NCI-H345 treated with DMSO at 0.1 percent for 48 hours (cell line): ENCODE measurements around the gene ZFYVE19.

Experiments used
- DNase-seq: peaks from one replicate; lab custom pipeline; 2025; ENCODE audit not compliant: unreplicated experiment; lab: John Stamatoyannopoulos, UW

The ZFYVE19 gene

GRCh38 chr15:40775007-40775406 lies 31.9 kb upstream of the ZFYVE19 start:
- DNase-seq = no peak

DNA sequence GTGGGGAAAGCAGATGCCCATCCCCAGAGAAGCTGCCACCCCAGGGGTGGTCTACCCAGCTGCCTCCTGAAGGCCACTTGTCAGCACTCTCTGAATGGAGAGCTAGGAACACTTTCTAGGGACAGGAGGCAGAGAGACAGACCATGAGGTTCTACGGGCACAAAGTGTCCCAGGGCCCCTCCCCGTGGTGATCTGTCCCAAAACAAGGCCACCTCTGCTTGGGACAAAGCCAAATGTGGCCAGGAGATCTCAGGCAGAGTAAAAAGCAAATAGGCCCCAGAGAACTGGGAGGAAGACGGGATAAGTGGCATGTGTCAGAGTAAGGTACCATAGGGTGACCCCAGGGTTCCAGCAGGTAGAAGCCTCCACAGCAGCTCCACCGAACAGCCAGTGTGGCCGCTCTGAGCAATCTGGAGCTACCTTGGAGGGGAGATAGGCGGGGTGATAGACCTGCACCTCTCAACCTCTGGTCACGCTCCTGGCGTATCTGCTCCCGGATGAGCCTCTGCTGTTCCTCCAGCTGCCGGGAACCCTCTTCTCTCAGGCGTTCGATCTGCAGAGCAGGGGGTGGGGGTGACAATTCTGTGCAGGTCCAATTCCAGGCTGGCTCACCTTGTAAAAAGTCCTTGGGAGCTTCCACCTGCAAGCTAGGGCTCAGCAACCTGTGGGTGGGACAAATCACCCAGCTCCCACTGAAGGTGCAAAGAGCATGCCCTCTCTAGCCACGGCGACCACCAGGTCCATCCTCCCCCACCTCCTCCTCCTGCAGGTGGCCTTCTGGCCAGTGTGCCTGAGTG lies 31.0 kb upstream of the ZFYVE19 start:
- DNase-seq = no peak

DNA sequence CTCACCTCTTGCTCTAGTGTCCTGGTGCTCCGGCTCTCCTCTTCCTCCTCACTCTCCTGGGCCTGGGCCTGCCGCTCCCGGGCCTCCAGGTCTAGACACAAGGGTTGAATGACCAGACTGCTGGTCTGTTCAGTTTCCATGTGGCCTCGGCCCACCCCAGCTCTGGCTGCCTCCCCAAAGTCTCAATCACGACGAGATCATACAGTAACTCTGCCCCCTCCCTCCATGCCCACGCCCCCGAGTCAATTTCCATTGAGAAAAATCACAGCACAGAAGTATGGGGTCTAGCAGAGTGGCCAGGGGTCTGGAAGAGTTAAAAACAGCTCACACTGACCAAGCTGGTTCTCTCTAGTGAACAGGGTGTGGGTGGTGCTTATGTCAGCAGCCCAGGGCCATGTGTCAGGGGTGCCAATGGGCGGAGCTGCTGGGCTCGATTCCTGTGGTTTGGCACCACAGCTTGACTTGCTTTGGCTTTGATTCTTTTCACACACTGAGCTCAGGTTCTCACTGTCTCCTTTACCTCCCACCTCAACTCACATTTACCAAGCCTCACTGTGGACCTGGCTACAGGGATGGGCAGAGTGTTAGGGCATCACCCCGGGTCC lies 30.2 kb upstream of the ZFYVE19 start:
- DNase-seq = no peak

- DNase-seq = peak; percentile 33
These were observed 24.2 kb upstream of the ZFYVE19 start for GRCh38 chr15:40782609-40783227.

- DNase-seq = no peak
These were observed 21.7 kb upstream of the ZFYVE19 start for GRCh38 chr15:40785164-40785563.

DNA sequence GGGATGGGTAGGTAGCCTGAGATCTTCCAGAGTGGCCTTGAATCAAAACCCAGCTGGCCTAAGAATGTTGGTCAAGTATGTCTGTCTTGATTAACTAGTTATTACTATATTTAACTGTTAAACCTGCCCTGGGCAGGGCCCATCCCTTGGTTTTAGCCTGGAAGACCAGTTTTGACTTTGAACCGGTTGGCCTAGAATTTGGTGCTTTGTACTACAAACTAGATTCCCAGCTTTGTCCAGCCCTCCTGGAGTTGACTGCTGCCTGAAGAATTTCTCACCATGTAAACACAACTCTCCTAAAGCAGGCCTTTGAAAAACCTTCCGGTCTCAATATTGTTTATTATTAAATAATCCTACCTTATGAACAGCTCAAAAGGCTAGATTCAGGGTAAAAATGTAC lies 21.1 kb upstream of the ZFYVE19 start:
- no peak for DNase-seq

GRCh38 chr15:40787344-40787841 lies 19.5 kb upstream of the ZFYVE19 start:
- peak; percentile 91 for DNase-seq

DNA sequence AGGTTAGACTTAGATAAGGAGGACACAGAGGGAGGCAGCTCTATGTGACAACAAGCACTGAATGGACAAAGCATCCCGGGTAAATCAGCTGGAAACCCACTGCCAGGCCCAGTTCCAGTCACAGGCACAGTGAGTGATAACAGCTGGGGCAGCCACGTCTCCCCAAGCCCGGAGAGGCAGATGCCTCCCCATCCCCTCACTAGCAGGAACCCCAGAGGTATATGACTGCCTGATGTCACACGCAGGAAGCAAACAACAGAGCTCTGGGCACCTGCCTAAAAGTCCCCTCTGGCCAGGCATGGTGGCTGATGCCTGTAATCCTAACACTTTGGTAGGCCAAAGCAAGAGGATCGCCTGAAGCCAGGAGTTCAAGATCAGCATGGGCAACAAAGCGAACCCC lies 18.9 kb upstream of the ZFYVE19 start:
- peak; percentile 83 for DNase-seq

DNA sequence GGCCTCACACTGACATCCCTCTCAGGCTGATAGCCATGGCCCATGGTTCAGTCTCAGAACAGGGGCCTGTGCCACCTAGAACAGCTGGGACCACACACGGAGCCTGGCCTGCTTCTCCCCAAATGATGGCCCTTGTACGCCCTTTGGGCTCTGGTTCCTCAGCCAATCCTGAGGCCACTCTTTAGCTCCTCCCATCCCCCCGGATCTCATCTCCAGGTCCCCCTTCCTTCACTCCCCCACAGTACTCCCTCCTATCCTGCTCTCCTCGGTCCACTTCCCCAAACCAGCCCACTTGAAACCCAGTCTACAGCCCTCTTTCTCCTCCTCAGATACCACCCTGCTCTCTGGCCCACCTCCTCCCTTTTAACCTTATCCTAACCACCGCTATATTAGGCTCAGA lies 17.8 kb upstream of the ZFYVE19 start:
- no peak for DNase-seq

DNA sequence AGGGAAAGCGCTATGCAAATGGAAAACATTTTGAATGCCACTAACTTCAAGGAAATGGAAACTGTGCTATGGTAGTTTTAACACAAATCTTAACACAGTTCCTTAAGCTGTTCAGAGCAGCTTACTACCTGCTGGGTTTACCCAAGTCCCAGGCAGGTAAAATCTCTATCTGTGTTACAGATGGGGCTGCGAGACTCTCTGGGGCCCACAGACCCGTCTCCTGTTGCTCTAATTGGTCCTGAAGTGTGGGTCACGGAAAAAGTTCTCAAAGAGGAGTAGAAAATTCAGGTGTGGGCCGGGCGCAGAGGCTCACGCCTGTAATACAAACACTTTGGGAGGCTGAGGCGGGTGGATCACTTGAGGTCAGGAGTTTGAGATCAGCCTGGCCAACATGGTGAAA lies 16.9 kb upstream of the ZFYVE19 start:
- no peak for DNase-seq

DNA sequence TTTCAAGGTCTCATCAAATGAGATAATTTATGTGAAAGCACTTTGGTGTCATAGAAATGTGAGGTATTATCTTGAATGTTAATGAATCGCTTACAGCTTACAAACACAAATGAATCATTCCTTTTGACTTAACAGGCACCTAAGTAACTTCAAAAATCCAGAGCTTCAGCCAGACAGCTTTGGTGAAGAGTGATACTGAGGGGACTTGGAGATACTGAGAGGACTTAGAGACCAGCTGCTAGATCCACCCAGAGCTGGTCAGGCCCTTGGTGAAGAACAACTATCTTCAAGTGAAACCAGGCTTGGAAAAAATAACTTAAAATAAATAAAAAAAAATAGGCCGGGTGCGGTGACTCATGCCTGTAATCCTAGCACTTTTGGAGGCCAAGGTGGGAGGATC lies 16.2 kb upstream of the ZFYVE19 start:
- DNase-seq = no peak

GRCh38 chr15:40792394-40792793 lies 14.5 kb upstream of the ZFYVE19 start:
- no peak for DNase-seq

DNA sequence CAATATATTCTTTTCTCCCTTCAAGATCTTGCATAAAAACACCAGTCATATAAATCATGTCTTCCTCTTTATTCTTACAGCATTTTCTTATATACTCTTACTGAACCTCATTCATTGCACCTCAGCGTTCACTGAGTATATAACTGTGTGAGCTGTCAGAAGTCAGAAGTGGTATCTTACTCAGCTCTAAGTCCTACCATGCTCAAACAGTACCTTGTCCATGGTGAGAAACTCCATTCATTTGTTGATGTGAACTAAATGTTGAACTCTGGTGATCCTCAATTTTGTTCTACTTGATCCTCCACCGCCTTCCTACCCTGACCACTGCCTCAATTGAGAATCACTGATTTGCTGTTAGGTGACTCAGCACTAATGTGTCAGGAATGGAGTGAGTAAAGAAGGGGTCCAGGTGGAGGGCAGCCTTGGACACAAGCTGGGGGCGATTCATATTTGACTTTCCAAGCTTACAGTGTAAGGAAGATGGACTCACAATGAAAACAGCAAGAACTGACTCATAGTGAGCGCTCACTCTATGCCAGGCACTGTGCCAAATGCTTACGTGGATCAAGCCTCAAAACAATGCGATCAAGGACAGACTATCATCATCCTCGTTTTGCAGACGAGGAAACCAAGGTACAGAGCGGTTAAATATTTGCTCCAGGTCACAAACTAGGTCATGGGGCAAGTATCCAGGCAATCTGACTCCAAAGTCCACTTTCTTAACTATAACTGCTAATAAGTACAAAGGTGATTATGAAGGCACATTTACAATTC lies 13.5 kb upstream of the ZFYVE19 start:
- DNase-seq = no peak

GRCh38 chr15:40796041-40796440 lies 10.8 kb upstream of the ZFYVE19 start:
- DNase-seq = no peak

GRCh38 chr15:40796512-40796911 lies 10.4 kb upstream of the ZFYVE19 start:
- no peak for DNase-seq

DNA sequence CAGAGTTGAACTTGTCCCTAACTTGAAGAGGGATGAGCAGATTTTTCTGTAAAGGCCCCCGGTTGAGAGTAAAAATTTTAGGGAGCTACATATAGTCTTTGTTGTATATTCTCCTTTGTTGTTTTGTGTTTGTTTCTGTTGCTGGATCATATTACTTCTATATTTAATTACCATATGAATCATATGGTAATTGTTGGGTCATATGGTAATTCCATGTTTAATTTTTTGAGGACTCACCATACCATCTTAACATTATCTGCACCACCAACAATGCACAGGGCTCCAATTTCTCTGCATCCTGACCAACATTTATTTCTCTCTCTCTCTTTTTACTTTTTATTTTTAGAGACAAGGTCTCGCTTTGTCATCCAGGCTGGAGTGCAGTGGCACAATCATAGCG lies 7.4 kb upstream of the ZFYVE19 start:
- DNase-seq = no peak

DNA sequence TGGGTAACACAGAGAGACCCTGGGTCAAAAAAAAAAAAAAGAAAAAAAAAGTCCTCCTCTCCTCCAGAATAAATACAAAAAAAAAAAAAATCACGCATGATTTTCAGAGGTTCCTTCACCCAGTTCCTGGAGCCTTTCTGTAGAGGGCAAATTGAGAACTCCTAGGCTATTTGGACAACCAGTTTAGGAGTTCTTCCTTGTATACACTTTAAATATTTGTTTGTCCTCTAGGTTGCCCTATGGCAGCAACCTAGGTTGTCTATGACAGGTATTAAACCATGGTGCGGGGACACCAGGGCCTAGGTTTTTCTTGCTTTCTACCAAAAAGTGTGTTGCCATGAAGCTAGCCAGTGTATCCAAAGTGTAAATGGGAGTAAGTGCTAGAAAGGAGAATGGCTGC lies 3.8 kb upstream of the ZFYVE19 start:
- no peak for DNase-seq

DNA sequence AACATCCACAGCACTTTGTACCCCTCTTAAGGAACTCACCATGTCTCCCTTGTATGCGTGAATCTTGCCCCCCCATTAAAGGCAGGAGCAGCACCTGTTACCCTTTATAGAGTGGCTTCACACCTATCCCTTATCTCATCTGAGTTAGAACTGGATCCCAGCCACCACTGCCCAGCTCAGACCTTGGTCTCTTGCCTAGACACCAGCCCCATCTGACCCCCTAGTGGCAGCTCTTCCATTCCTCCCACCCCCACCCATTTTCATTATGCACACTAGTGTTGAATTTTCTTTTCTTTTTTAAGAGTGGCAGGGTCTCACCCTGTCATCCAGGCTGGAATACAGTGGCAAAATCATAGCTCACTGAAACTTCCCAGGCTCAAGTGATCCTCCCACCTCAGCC lies 3.2 kb upstream of the ZFYVE19 start:
- no peak for DNase-seq

- DNase-seq = no peak
These were observed 239 bp upstream of the ZFYVE19 start for GRCh38 chr15:40806672-40807027.

GRCh38 chr15:40807888-40808461 lies 1.1 kb downstream of the ZFYVE19 start:
- no peak for DNase-seq

DNA sequence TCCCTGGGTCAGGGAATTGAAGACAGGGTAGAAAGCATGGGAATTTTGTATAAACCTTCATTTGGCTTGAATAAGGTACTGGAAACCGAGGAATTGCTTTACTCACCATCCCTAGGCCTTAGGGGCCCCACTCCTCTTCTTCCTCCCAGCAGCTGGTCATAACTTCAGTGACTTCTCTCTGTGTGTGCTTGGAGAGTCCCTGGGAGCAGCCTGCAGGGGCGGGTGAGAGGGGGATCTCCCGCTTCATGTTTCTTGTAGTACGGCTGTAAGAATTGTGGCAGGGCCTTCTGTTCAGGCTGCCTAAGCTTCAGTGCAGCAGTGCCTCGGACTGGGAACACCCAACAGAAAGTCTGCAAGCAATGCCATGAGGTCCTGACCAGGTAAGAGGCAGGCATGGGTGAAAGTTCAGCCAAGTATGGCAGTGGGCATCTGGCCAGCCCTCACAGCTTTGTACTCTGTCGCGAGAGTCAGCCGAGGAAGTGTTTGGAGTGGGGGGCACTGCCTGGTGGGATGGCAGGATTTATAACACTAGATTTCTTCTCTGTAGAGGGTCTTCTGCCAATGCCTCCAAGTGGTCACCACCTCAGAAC lies 2.1 kb downstream of the ZFYVE19 start:
- DNase-seq = no peak
